Fibroblast of skin of abdomen (primary cell): ENCODE results near the gene SPOCK3.
"Not testable (repeated sequence)": the region's sequence is repeated elsewhere in the genome, so short reads cannot be mapped to it uniquely, and the experiment has no call there.

Experiments
- DNase-seq: peaks from one replicate; pipeline ENCODE4 v3.0.0-alpha.2; 2013

The SPOCK3 gene

DNA sequence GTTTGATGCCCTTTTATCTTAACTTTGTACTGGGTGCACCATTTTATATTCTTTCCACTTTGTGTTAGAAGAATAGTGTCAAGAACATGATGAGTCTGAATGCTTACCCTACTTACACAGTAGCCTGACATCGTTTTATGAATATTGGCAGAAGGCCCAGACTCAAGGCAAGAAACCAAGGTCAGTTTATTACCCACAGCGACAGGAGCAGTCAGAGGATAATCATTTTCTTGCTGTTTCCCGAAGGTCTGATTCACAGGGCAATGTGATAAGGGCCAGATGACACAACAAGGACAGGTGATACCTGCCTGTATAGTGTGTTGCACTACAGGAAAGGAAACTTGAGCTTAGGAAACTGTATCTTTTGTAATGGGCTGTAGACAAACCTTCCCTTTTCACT lies 417.4 kb downstream of the SPOCK3 start:
- no peak for DNase-seq

DNA sequence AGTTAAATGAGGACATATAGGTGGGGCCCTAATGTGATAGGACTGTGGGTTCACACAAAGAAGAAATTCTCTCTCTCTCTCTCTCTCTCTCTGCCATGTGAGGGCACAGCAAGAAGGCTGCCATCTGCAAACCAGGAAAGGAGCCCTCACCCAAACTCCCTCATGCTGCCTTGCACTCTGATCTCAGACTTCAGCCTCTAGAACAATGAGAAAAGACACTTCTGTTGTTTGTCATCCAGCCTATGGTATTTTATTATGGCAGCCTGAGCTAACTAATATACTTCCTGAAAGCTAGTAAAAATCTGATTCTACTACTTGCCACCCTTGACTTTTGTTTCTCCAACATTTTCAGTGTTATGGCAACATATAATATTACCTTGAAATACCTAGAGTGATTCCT lies 425.9 kb downstream of the SPOCK3 start:
- DNase-seq: no peak

DNA sequence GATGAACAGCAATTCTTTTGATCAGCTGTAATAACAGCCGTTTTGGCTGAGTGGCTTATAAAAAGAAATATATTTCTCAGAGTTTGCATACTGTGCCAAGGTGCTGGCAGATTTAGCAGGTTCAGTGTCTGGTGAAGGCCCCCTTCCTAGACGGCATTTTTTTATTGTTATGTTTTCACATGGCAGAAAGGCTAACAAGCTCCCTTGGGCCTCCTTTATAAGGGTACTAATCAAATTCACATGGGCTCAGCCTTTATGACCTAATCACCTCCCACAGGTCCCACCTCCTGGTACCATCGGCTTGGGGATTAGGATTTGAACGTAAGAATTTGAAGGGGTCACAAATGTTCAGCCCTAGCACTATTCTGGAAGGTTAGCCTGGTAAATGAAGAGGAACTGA lies 431.9 kb downstream of the SPOCK3 start:
- DNase-seq: no peak

DNA sequence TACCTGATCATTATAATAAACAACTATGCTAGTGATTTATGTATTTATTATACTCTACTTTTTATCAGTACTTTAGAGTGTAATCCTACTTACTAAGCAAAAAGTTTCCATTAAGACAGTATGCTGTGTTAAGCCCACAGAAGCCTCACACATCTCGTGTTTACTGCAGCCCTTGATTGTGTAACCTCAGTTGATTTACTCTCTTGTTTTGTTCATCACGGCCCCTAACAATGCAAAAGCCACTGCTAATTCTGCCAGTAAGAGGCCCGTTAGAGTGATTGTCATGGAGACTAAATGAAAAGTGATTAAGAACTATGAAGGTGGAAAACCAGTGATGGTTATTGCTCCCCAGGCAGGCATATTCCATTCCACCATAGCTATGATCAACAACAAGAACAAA lies 436.2 kb downstream of the SPOCK3 start:
- DNase-seq: no peak

DNA sequence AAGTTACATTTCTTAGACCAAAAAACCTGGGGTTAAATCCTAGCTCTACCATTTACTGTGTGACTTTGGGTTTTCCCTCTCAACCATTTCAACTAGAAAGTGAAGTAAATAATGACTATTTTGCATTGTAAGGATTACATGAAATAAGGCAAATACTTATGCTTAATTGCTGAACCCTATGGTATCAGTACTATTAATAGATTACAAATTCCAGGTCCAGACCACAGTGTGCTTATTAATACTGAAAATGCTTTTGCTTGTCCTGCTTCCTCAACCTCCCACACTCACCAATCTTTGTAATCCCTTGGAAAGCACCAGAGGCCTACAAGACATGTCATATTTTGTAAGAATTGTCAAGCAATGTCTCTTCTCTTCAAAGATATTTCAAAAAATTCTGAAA lies 456.5 kb downstream of the SPOCK3 start:
- no peak for DNase-seq

DNA sequence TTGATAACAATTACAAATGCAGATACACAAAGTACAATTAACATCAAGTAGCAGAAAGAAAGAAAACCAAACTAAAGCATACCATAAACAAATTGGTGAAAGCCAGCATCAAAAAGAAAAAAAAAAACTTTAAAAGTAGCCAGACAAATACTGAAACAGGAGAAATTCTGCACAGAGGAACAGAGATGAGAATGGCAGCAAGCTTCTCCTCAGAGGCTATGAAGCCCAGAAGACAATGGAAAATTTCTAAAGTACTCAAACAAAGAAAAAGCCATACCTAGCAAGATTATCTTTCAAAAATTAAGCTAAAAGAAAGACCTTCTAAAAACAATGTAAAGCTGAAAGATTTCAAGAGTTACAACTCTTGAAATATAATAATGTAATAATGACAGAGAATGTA lies 471.3 kb downstream of the SPOCK3 start:
- no peak for DNase-seq

DNA sequence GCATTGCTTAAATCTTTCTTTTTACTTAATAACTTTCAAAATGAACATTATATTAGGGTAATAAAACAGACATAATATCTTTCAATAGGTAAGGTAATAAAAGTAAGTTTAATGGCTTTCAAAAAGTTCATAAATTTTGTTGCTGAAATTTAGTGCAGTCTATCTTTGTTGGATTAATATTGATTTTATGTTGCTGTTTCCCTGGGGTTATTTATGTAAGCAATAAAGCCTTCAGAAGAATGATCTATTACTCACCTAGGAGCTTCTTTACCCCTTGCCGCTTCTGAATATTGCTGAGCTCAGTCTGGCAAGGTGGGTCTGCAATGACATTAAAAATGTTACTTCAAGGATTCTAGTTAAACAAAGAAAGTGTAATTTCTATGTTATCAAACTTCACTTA lies 492.6 kb downstream of the SPOCK3 start:
- no peak for DNase-seq

DNA sequence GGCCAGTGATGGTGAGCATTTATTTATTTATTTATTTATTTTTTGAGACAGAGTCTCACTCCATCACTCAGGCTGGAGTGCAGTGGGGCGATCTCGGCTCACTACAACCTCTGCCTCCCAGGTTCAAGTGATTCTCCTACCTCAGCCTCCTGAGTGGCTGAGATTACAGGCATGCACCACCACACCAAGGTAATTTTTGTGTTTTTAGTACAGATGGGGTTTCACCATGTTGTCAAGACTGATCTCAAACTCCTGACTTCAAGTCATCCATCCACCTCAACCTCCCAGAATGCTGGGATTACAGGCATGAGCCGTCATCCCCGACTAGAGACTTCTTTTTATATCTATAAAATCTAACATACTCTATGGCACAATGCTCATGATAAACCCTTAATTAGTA lies 495.1 kb downstream of the SPOCK3 start:
- DNase-seq: not testable (repeated sequence)

DNA sequence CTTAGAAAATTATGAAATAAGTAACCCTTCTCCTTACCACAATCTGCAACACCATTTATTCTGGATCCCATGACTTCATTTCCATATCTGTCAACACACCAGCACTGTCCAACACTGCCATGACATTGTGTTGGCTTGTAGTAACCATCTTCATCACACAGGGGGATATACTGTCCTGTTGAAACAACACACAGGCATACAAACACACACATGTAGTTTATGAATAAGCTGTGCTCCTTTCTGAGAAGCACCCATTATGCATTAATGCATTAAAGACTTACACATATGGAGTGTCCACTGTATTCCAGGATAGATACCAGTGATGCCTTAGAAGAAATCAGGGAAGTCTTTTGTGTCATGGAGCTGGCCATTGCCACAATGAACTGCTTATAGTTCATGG lies 496.9 kb downstream of the SPOCK3 start:
- no peak for DNase-seq

DNA sequence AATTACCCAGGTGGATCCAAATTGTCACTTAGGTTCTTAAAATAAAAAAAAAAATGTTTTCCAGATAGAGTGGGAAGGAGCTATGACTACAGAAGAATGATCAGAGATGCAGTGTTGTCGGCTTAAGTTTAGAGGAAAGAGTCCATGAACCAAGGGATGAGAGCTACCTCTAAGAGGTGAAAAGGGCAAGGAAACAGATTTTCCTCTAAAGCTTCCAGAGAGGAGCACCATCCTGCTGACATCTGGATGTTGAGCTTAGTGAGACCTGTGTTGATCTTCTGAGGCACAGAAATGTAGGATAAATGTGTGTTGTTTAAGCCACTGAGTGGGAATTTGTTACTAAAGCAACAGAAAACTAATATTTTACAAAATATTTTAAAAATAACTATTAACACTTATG lies 498.7 kb downstream of the SPOCK3 start:
- no peak for DNase-seq

DNA sequence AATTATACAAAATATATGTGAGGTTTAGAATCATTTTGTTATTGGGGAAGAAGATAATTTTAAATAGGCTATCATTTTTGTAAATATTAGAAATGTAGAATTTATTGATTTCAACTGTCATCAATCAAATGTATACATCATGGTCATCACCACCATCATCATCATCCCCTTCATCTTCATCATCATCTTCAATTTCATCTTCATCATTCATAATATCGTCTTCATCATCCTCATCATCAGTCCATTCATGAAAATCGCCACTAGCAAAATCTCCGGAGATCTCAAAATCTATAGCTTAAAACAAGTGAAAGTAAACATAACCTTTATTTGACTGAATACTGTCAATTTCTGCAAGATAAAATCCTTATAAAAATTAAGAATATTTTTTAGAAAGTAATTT lies 499.5 kb downstream of the SPOCK3 start:
- no peak for DNase-seq

DNA sequence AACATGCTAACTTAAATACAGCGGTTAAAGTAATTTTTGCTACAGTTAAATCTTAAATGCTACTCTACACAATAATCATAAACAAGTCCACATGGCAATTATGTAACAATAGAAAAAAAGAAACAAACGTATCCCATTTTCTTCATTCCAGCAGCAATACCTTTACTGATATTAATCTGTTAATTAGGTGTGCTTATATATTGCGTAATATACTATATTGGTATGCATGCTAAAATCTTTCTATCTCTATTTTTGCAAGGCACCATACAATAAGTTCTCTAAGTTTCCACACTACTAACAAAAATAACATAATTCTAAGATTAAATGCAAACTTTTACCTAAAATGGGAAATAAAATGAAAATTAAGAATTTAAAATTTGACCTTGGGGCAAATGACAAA lies 500.6 kb downstream of the SPOCK3 start:
- no peak for DNase-seq

DNA sequence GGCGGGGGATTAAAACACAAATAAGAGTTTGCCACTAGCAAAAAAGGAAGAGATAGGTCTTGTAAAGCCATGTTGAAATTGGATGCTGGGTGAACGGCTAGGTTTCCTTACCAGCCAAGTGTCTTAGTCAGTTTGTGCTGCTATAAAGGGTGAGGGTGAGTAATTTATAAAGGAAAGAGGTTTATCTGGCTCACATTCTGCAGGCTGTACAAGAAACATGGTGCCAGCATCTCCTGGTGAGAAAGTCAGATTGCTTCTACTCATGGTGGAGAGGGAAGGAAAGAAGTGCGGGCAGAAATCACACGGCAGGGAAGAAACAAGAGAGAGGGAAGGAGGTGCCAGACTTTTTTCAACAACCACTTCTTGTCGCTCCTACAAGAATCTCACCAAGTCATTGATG lies 507.5 kb downstream of the SPOCK3 start:
- no peak for DNase-seq

DNA sequence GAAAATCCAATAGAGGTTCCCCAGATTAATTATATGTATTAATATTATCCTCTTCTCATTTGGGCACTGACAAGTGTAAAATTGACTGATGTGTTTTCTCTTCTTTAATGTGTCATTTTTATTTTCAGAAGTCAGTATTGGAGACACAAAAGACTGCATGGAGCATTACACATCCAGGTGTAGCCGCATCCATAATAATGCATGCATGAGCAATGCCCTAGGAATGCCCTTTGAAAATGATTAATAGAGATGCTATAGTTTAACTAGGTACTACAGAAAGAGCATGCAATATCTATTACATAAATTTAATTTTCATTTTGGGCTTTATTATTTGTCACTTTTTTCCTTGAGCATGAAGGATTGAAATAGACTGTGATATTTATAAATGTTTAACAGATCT lies 509.9 kb downstream of the SPOCK3 start:
- no peak for DNase-seq

DNA sequence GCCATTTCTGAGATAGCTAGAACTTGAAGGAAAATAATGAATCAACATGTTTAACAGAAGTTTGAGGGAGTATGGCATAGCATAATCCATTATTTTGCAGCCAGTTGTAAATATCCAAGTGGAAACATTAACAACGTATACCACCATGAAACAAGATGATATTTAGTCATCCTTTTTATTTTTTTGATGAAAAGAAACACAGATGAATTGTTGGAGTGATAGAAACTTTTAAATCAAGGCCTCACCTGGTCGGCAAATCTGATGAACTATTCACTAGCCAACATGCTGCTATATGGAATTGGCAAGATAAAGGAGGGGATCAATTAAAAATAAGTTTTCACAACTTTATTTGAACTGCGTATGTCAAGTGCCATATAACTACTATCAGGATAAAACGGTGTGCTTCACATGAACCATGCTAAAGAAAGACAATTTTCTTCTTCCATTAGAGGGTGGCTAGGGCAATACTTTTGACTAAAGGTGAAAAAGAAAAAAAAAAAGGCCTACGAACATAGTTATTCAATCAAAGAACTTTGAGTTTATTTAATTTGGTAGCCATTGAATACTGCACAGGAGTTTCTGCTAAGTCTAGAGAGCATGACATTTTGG lies 510.7 kb downstream of the SPOCK3 start:
- no peak for DNase-seq

DNA sequence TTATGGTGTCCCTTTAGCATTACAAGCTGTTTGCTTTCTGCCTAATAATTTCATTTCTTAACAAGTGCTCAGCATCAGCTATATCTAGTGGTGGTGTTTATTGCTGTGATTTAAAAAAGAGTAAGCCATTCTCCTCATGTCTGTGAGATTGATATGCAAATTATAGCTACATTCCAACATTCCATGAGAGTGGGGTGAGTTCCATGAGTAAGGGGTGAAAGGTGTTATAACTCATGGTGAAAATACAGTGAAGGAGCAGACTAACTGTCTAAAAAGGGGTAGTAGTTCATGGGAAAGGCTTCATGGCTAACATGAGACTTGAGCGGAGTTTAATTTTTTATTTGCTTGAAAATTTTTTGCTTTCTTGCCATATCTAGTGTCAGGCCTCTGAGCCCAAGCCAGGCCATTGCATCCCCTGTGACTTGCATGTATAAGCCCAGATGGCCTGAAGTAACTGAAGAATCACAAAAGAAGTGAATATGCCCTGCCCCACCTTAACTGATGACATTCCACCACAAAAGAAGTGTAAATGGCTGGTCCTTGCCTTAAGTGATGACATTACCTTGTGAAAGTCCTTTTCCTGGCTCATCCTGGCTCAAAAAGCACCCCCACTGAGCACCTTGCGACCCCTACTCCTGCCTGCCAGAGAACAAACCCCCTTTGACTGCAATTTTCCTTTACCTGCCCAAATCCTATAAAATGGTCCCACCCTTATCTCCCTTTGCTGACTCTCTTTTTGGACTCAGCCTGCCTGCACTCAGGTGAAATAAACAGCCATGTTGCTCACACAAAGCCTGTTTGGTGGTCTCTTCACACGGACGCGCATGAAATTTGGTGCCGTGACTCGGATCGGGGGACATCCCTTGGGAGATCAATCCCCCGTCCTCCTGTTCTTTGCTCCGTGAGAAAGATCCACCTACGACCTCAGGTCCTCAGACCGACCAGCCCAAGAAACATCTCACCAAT lies 518.3 kb downstream of the SPOCK3 start:
- DNase-seq: not testable (repeated sequence)

DNA sequence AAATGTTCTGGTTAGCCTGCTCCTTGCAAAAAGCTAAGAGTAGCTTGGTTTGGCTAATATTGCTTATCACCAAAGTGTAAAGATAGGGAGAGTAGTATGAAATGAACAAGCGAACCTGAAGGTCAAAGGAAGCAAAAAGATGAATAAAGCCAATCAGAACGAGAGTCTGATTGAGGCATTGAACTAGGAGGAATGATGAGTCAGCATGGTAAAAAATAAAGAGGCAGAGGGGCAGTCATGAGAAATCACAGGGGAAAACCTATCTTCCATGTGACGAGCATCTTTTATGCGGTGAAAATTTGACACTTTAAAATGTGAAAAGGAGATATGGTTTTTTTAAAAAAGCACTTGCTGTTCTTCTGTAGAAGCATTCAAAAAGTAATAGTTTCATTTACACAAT lies 533.7 kb downstream of the SPOCK3 start:
- no peak for DNase-seq

DNA sequence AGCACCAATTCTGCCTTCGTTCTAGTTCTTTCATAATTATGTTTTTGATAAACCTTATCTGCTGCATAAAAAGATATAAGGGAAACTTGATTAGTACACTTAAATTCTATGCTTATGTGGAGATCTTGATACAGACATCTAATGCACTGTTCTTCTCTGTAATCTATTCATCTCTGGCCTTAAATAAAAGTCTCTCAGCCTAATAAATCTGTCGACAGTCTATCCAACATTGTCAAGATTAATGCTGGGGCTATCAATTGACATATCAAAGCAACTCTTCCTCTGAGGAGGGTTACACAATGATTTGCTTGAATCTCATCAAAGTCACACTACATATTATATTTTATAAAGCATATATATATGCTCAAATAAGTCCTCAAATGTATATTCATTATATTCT lies 545.5 kb downstream of the SPOCK3 start:
- no peak for DNase-seq

DNA sequence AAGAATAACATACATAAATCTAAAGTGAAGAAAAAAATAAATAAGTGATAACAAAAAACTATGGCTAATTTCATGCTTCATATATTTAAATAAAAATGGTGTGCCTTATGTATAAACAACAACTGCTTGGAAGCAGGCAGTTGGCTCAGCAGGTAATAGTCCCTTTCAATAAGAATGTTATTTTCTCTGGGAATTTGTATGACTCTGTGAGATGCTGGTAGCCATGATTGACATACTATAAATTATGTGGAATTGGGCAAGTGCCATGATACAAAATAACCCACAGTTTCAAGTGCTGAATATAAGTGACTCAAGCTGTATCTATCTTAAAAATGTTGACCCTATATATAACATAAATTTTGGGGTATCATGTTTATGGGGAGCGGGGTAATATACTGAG lies 546.5 kb downstream of the SPOCK3 start:
- no peak for DNase-seq
